Measurements from ENCODE around the gene SNRK. TPM values are rescaled to one million over a fixed set of nuclear protein-coding genes. Genes with fewer than 3 reads are reported as not detected.

Gene SNRK
- total RNA-seq = 10 to 100 TPM; 25.1 to 68.5 (median 45.3) TPM

- peak; percentile 91 to 97 for ATAC-seq (ENCODE audit: low FRiP score in 2 of 2)
- H3K9me3 ChIP-seq = no peaks in the 10 kb centered on the region
- DNase-seq = peak; percentile 88 to 100
- H3K27me3 ChIP-seq = no peaks in the 10 kb centered on the region
- peaks cover 25 to 46% (median 32%) of the 10 kb centered on the region in 4 donors for H3K4me1 ChIP-seq
- TF ChIP-seq EP300 (IDR thresholded peaks at IDR 0.05) = peak in 1 of 4 donors; percentile 29
- TF ChIP-seq POLR2AphosphoS5 (IDR thresholded peaks at IDR 0.05) = peak; percentile 76 to 96
- peak in 3 of 4 donors; percentile 86 to 96 (median 87) for TF ChIP-seq POLR2A (IDR thresholded peaks at IDR 0.05)
- TF ChIP-seq CTCF (IDR thresholded peaks at IDR 0.05) = peak in 5 of 6 experiments; percentile 18 to 55 (median 44)
- peak within 1 kb of the TSS; percentile 88 to 98 (median 96) for H3K27ac ChIP-seq
- H3K36me3 ChIP-seq = no peaks in the 10 kb centered on the region
- peak within 1 kb of the TSS; percentile 55 to 71 (median 66) for H3K4me3 ChIP-seq
- WGBS, 2 donors = 0% methylated on average over 20 to 37 of the region's 91 CpGs
Measured at GRCh38 chr3:43286115-43286840, at the start of gene SNRK. Gene SNRK, plus strand, starts transcription at chr3:43286540. Its CDS starts 16,664 bp downstream, at chr3:43303204.

GRCh38 chr3:43238801-43239200 lies 47.5 kb upstream of the SNRK start:
- ATAC-seq (ENCODE audit: low FRiP score in 2 of 2) (no peak), DNase-seq (no peak)
- Histone ChIP-seq H3K27ac (no peak overlapping the region), H3K36me3 (no peaks in the 10 kb centered on the region), H3K4me1 (peaks cover 0 to 4% (median 2%) of the 10 kb centered on the region in 4 donors), H3K4me3 (no peak overlapping the region), H3K9me3 (peaks cover 0 to 6% (median 4%) of the 10 kb centered on the region in 4 donors), H3K27me3 (no peaks in the 10 kb centered on the region)
- TF ChIP-seq CTCF (IDR thresholded peaks at IDR 0.05) = no peak
- TF ChIP-seq EP300 (IDR thresholded peaks at IDR 0.05) = no peak
- no peak for TF ChIP-seq POLR2A (IDR thresholded peaks at IDR 0.05)
- no peak for TF ChIP-seq POLR2AphosphoS5 (IDR thresholded peaks at IDR 0.05)
- WGBS, 2 donors = 53 to 60% methylated on average over 4 of the region's 4 CpGs

- H3K27ac ChIP-seq = no peak overlapping the region
- peaks cover 0 to 6% (median 4%) of the 10 kb centered on the region in 4 donors for H3K9me3 ChIP-seq
- no peaks in the 10 kb centered on the region for H3K36me3 ChIP-seq
- no peaks in the 10 kb centered on the region for H3K27me3 ChIP-seq
- ATAC-seq (ENCODE audit: low FRiP score in 2 of 2) = no peak
- H3K4me1 ChIP-seq = peaks cover 0 to 6% (median 1%) of the 10 kb centered on the region in 4 donors
- DNase-seq = no peak
- 96 to 100% methylated on average over 3 of the region's 3 CpGs for WGBS, 2 donors
- no peak overlapping the region for H3K4me3 ChIP-seq
- TF ChIP-seq POLR2AphosphoS5 (IDR thresholded peaks at IDR 0.05) (no peak), CTCF (IDR thresholded peaks at IDR 0.05) (no peak), EP300 (IDR thresholded peaks at IDR 0.05) (no peak), POLR2A (IDR thresholded peaks at IDR 0.05) (no peak)
Measured at GRCh38 chr3:43239755-43240154, 46.6 kb upstream of the SNRK start.

GRCh38 chr3:43243590-43244587 lies 42.5 kb upstream of the SNRK start:
- ATAC-seq (ENCODE audit: low FRiP score in 2 of 2) (no peak), DNase-seq (no peak)
- WGBS, 2 donors = 63 to 75% methylated on average over 6 of the region's 6 CpGs
- TF ChIP-seq EP300 (IDR thresholded peaks at IDR 0.05) (no peak), POLR2A (IDR thresholded peaks at IDR 0.05) (no peak), POLR2AphosphoS5 (IDR thresholded peaks at IDR 0.05) (no peak), CTCF (IDR thresholded peaks at IDR 0.05) (no peak)
- Histone ChIP-seq H3K4me1 (peaks cover 0 to 22% (median 17%) of the 10 kb centered on the region in 4 donors), H3K4me3 (no peak overlapping the region), H3K27me3 (no peaks in the 10 kb centered on the region), H3K27ac (peak overlapping the region in 1 of 4 donors; percentile 79), H3K36me3 (no peaks in the 10 kb centered on the region), H3K9me3 (peaks cover 0 to 6% (median 4%) of the 10 kb centered on the region in 4 donors)
